Brain microvascular endothelial cell (primary cell): ENCODE data around the gene ERC1.

Experiments used
- DNase-seq: peaks from one replicate; pipeline ENCODE4 v3.0.0-alpha.2; 2020
- H3K27ac ChIP-seq: fragments of 250-450 bp; sonication (Bioruptor Pico); 2 replicates; pipeline ENCODE4 v1.5.1; 2020; ENCODE audit warnings: mild to moderate bottlenecking, moderate library complexity
- H3K27me3 ChIP-seq: fragments of 250-450 bp; sonication (Bioruptor Pico); replicated peaks from 2 replicates; pipeline ENCODE4 v1.5.1; 2020; ENCODE audit warnings: mild to moderate bottlenecking
- H3K36me3 ChIP-seq: fragments of 250-450 bp; sonication (Bioruptor Pico); replicated peaks from 2 replicates; pipeline ENCODE4 v1.5.1; 2020; ENCODE audit warnings: mild to moderate bottlenecking
- H3K4me3 ChIP-seq: 2 replicates; pipeline ENCODE4 v1.5.1; 2011; ENCODE audit warnings: low read depth, mild to moderate bottlenecking, control low read depth, low read length, moderate library complexity
- in situ Hi-C: cut with HindIII; loops from 2 replicates; pipeline ENCODE4 v1.10.0; 2017; ENCODE audit warnings: low sequenced_read_pairs, low pct_ligation_motif_present
- TF ChIP-seq, protein P1 (sequence below): IDR thresholded peaks from 2 replicates; pipeline ENCODE4 v1.5.1; 2011; ENCODE audit warnings: low read depth, mild to moderate bottlenecking, moderate library complexity, low read length, control low read depth, inconsistent platforms; ENCODE audit errors: missing control alignments

The ERC1 gene

DNA sequence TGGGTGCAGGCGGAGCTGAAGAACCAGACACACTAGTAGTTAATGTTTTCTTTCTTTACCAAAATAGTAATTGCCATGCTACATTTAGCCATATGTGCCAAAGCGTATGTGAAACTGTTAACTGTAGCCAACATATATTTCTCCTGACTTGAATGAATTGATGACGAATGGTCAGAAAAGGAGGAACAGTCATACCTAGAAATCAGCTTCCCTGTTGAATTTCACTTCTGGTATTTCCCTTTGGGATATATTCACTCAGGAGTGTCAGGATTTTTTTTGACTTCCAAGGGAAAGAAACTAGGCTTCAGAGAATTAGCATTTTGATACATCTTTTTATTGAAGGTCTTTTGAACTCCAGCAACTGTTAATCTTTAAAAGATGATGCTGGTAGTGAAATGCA is 87.0 kb downstream of the ERC1 start:
- H3K36me3 ChIP-seq, result no peaks in the 10 kb centered on the region
- TF ChIP-seq, protein P1, sequence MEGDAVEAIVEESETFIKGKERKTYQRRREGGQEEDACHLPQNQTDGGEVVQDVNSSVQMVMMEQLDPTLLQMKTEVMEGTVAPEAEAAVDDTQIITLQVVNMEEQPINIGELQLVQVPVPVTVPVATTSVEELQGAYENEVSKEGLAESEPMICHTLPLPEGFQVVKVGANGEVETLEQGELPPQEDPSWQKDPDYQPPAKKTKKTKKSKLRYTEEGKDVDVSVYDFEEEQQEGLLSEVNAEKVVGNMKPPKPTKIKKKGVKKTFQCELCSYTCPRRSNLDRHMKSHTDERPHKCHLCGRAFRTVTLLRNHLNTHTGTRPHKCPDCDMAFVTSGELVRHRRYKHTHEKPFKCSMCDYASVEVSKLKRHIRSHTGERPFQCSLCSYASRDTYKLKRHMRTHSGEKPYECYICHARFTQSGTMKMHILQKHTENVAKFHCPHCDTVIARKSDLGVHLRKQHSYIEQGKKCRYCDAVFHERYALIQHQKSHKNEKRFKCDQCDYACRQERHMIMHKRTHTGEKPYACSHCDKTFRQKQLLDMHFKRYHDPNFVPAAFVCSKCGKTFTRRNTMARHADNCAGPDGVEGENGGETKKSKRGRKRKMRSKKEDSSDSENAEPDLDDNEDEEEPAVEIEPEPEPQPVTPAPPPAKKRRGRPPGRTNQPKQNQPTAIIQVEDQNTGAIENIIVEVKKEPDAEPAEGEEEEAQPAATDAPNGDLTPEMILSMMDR, result no peak
- no peak overlapping the region for H3K27ac ChIP-seq
- no peaks in the 10 kb centered on the region for H3K27me3 ChIP-seq
- no peak overlapping the region for H3K4me3 ChIP-seq
- in situ Hi-C loops, result no loop called here
- DNase-seq, result no peak

DNA sequence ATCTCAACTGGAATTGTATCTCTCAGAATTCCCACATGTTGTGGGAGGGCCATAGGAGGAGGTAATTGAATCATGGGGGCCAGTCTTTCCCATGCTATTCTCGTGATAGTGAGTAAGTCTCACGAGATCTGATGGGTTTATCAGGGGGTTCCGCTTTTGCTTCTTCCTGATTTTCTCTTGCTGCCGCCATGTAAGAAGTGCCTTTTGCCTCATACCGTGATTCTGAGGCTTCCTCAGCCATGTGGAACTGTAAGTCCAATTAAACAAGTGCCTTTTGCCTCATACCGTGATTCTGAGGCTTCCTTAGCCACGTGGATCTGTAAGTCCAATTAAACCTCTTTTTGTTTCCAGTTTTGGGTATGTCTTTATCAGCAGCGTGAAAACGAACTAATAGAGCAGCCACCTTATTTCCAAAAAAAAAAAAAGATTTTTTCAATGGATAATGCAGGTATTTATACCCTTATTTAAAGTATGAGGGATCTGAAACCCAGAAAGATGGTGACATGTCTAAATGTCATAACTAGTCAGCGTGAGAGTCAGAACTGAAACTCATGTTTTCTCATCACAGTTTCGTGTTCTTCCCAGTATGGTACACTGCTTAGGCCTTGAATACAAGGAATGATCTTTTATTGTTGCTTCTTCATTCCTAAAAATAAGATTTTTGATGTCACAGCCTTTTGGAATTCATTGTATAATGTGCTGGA is 89.6 kb downstream of the ERC1 start:
- H3K36me3 ChIP-seq, result no peaks in the 10 kb centered on the region
- H3K4me3 ChIP-seq, result no peak overlapping the region
- in situ Hi-C loops, result no loop called here
- TF ChIP-seq, protein P1, result no peak
- no peaks in the 10 kb centered on the region for H3K27me3 ChIP-seq
- H3K27ac ChIP-seq, result no peak overlapping the region
- no peak for DNase-seq

DNA sequence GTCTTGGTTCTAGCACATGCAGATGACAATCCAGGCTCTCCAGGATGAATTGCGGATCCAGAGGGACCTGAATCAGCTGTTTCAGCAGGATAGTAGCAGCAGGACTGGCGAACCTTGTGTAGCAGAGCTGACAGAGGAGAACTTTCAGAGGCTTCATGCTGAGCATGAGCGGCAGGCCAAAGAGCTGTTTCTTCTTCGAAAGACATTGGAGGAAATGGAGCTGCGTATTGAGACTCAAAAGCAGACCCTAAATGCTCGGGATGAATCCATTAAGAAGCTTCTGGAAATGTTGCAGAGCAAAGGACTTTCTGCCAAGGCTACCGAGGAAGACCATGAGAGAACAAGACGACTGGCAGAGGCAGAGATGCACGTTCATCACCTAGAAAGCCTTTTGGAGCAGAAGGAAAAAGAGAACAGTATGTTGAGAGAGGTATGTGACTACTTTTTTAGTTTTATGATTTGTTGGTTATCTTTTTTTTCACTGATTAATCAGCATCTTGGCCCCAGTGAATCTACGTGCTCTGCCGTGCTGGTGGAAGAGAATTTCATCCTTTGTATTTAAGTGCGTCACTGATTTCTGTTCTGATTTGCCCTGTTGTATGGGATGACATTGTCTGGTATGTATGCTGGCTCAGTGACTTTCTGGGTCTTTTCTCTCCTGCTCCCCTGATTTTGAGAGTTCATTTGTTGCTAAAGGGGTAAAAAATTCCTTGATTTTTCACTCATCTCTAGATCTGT is 92.3 kb downstream of the ERC1 start:
- no peak overlapping the region for H3K4me3 ChIP-seq
- no peaks in the 10 kb centered on the region for H3K27me3 ChIP-seq
- in situ Hi-C loops, result no loop called here
- H3K36me3 ChIP-seq, result no peaks in the 10 kb centered on the region
- H3K27ac ChIP-seq, result peak overlapping the region; percentile 23
- TF ChIP-seq, protein P1, result no peak
- peak; percentile 17 for DNase-seq

DNA sequence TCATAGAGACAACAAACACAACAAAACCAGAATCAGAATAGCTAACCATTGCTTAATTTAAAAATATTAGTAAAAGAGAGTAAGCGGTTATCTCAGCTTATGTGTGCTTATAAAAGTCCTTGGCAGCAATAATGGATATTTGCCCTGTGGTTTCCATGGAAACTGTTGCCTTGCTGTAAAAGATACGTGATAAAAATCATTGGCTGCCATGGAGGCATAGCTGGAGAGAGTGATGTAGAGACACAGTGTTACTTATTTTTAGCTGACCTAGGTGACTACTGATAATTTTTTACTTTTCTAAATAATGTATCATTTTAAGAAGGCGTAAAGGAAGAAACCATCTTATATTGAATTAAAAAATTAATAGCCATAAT is 92.9 kb downstream of the ERC1 start:
- in situ Hi-C loops, result no loop called here

DNA sequence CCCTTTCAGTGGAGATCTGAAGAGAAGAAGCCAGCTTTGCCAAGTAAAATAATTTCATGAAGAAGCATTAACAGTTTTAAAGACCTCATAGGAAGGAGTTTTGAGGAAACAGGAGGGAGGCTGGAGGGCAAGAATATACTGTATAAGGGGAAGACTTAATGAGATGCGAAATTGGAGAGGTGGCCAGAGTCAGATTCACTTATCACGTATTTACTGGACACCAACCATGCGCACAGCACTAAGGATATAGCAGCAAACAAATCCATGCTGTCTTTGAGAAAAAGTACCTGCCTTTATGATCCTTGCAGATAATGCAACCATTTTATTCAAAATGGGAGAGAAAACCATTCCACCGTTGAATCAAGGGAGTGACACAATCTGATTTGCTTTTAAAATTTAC is 100.3 kb downstream of the ERC1 start:
- TF ChIP-seq, protein P1, result no peak
- DNase-seq, result no peak
- Histone ChIP-seq H3K27ac (no peak overlapping the region), H3K4me3 (no peak overlapping the region), H3K27me3 (no peaks in the 10 kb centered on the region), H3K36me3 (no peaks in the 10 kb centered on the region)
- in situ Hi-C loops, result no loop called here

More for the DNA sequence above, 92.9 kb downstream of the ERC1 start:
- Histone ChIP-seq H3K36me3 (no peaks in the 10 kb centered on the region), H3K27me3 (no peaks in the 10 kb centered on the region), H3K4me3 (no peak overlapping the region), H3K27ac (peak overlapping the region; percentile 23)
- TF ChIP-seq, protein P1, result no peak
- peak; percentile 66 for DNase-seq
